Esophagus muscularis mucosa (tissue), 3 donors: Measurements from ENCODE around the gene GALNT15.

ENCODE experiments used
- EP300 ChIP-seq: sonication (generic); formaldehyde crosslinking; IDR thresholded peaks from one replicate; pipeline ENCODE4 v1.6.1; 2017; ENCODE audit warnings: antibody characterized with exemption
- TF ChIP-seq, protein P1 (sequence below), 3 experiments: fragments of 200-600 bp in 2 of 3; fragments of 450-650 bp in 1 of 3; sonication (generic) in 2 of 3; IDR thresholded peaks; one replicate each; pipeline ENCODE4 v1.5.1; 2017 to 2019; ENCODE audit warnings: antibody characterized with exemption in 3 of 3, mild to moderate bottlenecking in 2 of 3, moderate library complexity in 1 of 3

DNA sequence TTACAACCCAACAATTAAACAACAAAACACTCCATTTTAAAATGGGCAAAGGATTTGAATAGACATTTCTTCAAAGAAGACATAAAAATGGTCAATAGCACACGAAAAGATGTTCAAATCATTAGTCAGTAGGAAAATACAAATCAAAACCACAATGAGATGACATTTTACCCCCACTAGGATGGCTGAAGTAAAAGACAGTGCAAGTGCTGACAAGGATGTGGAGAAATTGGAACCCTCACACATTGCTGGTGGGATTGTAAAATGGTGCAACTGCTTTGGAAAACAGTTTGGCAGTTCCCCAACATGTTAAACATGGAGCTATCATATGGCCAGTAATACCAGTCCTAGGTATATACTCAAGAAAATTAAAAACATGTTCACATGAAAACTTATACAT lies 11.6 kb downstream of the GALNT15 start:
- no peak for TF ChIP-seq EP300
- TF ChIP-seq, protein P1, sequence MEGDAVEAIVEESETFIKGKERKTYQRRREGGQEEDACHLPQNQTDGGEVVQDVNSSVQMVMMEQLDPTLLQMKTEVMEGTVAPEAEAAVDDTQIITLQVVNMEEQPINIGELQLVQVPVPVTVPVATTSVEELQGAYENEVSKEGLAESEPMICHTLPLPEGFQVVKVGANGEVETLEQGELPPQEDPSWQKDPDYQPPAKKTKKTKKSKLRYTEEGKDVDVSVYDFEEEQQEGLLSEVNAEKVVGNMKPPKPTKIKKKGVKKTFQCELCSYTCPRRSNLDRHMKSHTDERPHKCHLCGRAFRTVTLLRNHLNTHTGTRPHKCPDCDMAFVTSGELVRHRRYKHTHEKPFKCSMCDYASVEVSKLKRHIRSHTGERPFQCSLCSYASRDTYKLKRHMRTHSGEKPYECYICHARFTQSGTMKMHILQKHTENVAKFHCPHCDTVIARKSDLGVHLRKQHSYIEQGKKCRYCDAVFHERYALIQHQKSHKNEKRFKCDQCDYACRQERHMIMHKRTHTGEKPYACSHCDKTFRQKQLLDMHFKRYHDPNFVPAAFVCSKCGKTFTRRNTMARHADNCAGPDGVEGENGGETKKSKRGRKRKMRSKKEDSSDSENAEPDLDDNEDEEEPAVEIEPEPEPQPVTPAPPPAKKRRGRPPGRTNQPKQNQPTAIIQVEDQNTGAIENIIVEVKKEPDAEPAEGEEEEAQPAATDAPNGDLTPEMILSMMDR (IDR thresholded peaks at IDR 0.05): no peak
